Neural progenitor cell (in vitro differentiated cells): ENCODE results near the gene GPM6B. TPM values are rescaled to one million over a fixed set of nuclear protein-coding genes. Genes with fewer than 3 reads are reported as not detected.

Experiments
- DNase-seq: peaks from one replicate; pipeline ENCODE4 v3.0.0-alpha.2; 2016; ENCODE audit warnings: low spot score
- H2AFZ ChIP-seq: fragments of 200-600 bp; sonication (generic); replicated peaks from 2 replicates; pipeline ENCODE4 v1.6.1; 2016; ENCODE audit warnings: antibody characterized with exemption
- H3F3A ChIP-seq: fragments of 200-600 bp; sonication (generic); 2 replicates; pipeline ENCODE4 v1.6.1; 2016; ENCODE audit warnings: antibody characterized with exemption, low read depth
- H3K27ac ChIP-seq: fragments of 200-600 bp; sonication (generic); 2 replicates; pipeline ENCODE4 v1.5.1; 2016; ENCODE audit warnings: mild to moderate bottlenecking
- H3K27me3 ChIP-seq: fragments of 200-600 bp; sonication (generic); 2 replicates; pipeline ENCODE4 v1.6.1; 2016; ENCODE audit warnings: mild to moderate bottlenecking, moderate library complexity
- H3K36me3 ChIP-seq: fragments of 200-600 bp; sonication (generic); 2 replicates; pipeline ENCODE4 v1.5.1; 2016
- H3K4me1 ChIP-seq: fragments of 200-600 bp; sonication (generic); 2 replicates; pipeline ENCODE4 v1.6.1; 2016; ENCODE audit warnings: mixed run types
- H3K4me2 ChIP-seq: fragments of 200-600 bp; sonication (generic); 2 replicates; pipeline ENCODE4 v1.6.1; 2016
- H3K4me3 ChIP-seq: fragments of 200-600 bp; sonication (generic); 2 replicates; pipeline ENCODE4 v1.5.1; 2016
- H3K79me2 ChIP-seq: fragments of 200-600 bp; sonication (generic); 2 replicates; pipeline ENCODE4 v1.6.1; 2016; ENCODE audit warnings: low read depth
- H3K9ac ChIP-seq: fragments of 200-600 bp; sonication (generic); 2 replicates; pipeline ENCODE4 v1.6.1; 2016
- H3K9me3 ChIP-seq: fragments of 200-600 bp; sonication (generic); 2 replicates; pipeline ENCODE4 v1.5.1; 2016; ENCODE audit warnings: low read depth
- H4K20me1 ChIP-seq: fragments of 200-600 bp; sonication (generic); 2 replicates; pipeline ENCODE4 v1.6.1; 2016; ENCODE audit warnings: low read depth
- H3K27ac Mint-ChIP-seq: 3 replicates; pipeline ENCODE4 v1.8.0; 2021; ENCODE audit warnings: mixed read lengths
- H3K27me3 Mint-ChIP-seq: 2 replicates; pipeline ENCODE4 v1.8.0; 2022; ENCODE audit warnings: low read depth, mild to moderate bottlenecking, inconsistent platforms, moderate library complexity, mixed read lengths; ENCODE audit not compliant: insufficient read depth
- H3K36me3 Mint-ChIP-seq: 3 replicates; pipeline ENCODE4 v1.8.0; 2021; ENCODE audit warnings: mixed read lengths
- H3K4me1 Mint-ChIP-seq: 3 replicates; pipeline ENCODE4 v1.8.0; 2021; ENCODE audit warnings: mixed read lengths
- H3K4me3 Mint-ChIP-seq: 3 replicates; pipeline ENCODE4 v1.8.0; 2021; ENCODE audit warnings: mild to moderate bottlenecking, moderate library complexity, mixed read lengths
- H3K9me3 Mint-ChIP-seq: 3 replicates; pipeline ENCODE4 v1.8.0; 2020; ENCODE audit warnings: mixed read lengths
- CTCF ChIP-seq: fragments of 200-600 bp; sonication (generic); IDR thresholded peaks from 2 replicates; pipeline ENCODE4 v1.5.1; 2017; ENCODE audit warnings: antibody characterized with exemption, mild to moderate bottlenecking
- EZH2 ChIP-seq: fragments of 200-600 bp; sonication (generic); IDR thresholded peaks from 2 replicates; pipeline ENCODE4 v1.6.1; 2017; ENCODE audit warnings: antibody characterized with exemption, mild to moderate bottlenecking, moderate library complexity
- EZH2phosphoT487 ChIP-seq: fragments of 200-600 bp; sonication (generic); IDR thresholded peaks from 2 replicates; pipeline ENCODE4 v1.6.1; 2017; ENCODE audit warnings: antibody characterized with exemption
- total RNA-seq: library from RNA; depleted of rRNA; stranded (reverse); fragments of >200 nt; gene quantifications from 2 replicates; pipeline ENCODE4 v1.2.3, GENCODE V29; 2015; ENCODE audit warnings: low replicate concordance

The GPM6B gene
- total RNA-seq, 1 donor from 2014 or later = 69.2 TPM

- DNase-seq = no peak
- H3K36me3 Mint-ChIP-seq = peaks cover 12% of the 10 kb centered on the region
- no peaks in the 10 kb centered on the region for H3F3A ChIP-seq
- H2AFZ ChIP-seq = no peak overlapping the region
- H3K79me2 ChIP-seq = no peaks in the 10 kb centered on the region
- H3K9ac ChIP-seq = no peak overlapping the region
- H3K4me3 Mint-ChIP-seq = no peak overlapping the region
- no peak overlapping the region for H3K27ac ChIP-seq
- H3K27me3 ChIP-seq = no peaks in the 10 kb centered on the region
- H3K9me3 ChIP-seq = no peaks in the 10 kb centered on the region
- no peaks in the 10 kb centered on the region for H3K9me3 Mint-ChIP-seq
- H3K4me2 ChIP-seq = no peak overlapping the region
- H3K36me3 ChIP-seq = peaks cover 21% of the 10 kb centered on the region
- TF ChIP-seq CTCF (no peak), EZH2 (no peak), EZH2phosphoT487 (no peak)
- no peaks in the 10 kb centered on the region for H4K20me1 ChIP-seq
- H3K27ac Mint-ChIP-seq = no peak overlapping the region
- H3K27me3 Mint-ChIP-seq = no peaks in the 10 kb centered on the region
- no peak overlapping the region for H3K4me3 ChIP-seq
- H3K4me1 ChIP-seq = no peaks in the 10 kb centered on the region
- peaks cover 5% of the 10 kb centered on the region for H3K4me1 Mint-ChIP-seq
Measured at GRCh38 chrX:13770013-13770535, 46.8 kb downstream of the GPM6B start.

- no peaks in the 10 kb centered on the region for H3K27me3 ChIP-seq
- H3K9me3 Mint-ChIP-seq = no peaks in the 10 kb centered on the region
- H3K36me3 Mint-ChIP-seq = peaks cover 9% of the 10 kb centered on the region
- no peak overlapping the region for H3K4me2 ChIP-seq
- peaks cover 21% of the 10 kb centered on the region for H3K36me3 ChIP-seq
- H3K4me1 ChIP-seq = peaks cover 7% of the 10 kb centered on the region
- no peak for DNase-seq
- H3K27me3 Mint-ChIP-seq = peaks cover 2% of the 10 kb centered on the region
- no peak overlapping the region for H3K27ac ChIP-seq
- H3K4me3 Mint-ChIP-seq = no peak overlapping the region
- H3K9ac ChIP-seq = no peak overlapping the region
- peaks cover 9% of the 10 kb centered on the region for H3F3A ChIP-seq
- H3K79me2 ChIP-seq = no peaks in the 10 kb centered on the region
- TF ChIP-seq CTCF (no peak), EZH2 (no peak), EZH2phosphoT487 (no peak)
- H3K27ac Mint-ChIP-seq = no peak overlapping the region
- no peak overlapping the region for H2AFZ ChIP-seq
- peaks cover 14% of the 10 kb centered on the region for H3K4me1 Mint-ChIP-seq
- no peaks in the 10 kb centered on the region for H3K9me3 ChIP-seq
- no peaks in the 10 kb centered on the region for H4K20me1 ChIP-seq
- no peak overlapping the region for H3K4me3 ChIP-seq
Measured at GRCh38 chrX:13768939-13769338, 48.0 kb downstream of the GPM6B start.

- Histone ChIP-seq H3K27ac (peak overlapping the region; percentile 79), H3K4me2 (peak overlapping the region; percentile 22), H3F3A (peaks cover 12% of the 10 kb centered on the region), H4K20me1 (no peaks in the 10 kb centered on the region), H3K4me3 (no peak overlapping the region), H3K27me3 (no peaks in the 10 kb centered on the region), H3K9me3 (no peaks in the 10 kb centered on the region), H3K9ac (no peak overlapping the region), H3K4me1 (peaks cover 28% of the 10 kb centered on the region), H3K36me3 (peaks cover 15% of the 10 kb centered on the region), H3K79me2 (no peaks in the 10 kb centered on the region), H2AFZ (no peak overlapping the region)
- no peak overlapping the region for H3K4me3 Mint-ChIP-seq
- H3K36me3 Mint-ChIP-seq = peaks cover 12% of the 10 kb centered on the region
- H3K9me3 Mint-ChIP-seq = no peaks in the 10 kb centered on the region
- no peak overlapping the region for H3K27ac Mint-ChIP-seq
- TF ChIP-seq EZH2phosphoT487 (no peak), CTCF (peak; percentile 55), EZH2 (no peak)
- peaks cover 2% of the 10 kb centered on the region for H3K27me3 Mint-ChIP-seq
- peak; percentile 71 for DNase-seq
- peaks cover 22% of the 10 kb centered on the region for H3K4me1 Mint-ChIP-seq
Measured at GRCh38 chrX:13764765-13765164, 52.1 kb downstream of the GPM6B start.
